NCI-H1436 (cell line): ENCODE results near the gene STAT2.
A peak's percentile ranks its signal among the peaks of the same experiment; 100 is the strongest.
"Not testable (repeated sequence)": the region's sequence is repeated elsewhere in the genome, so short reads cannot be mapped to it uniquely, and the experiment has no call there.

Experiments used
- DNase-seq: peaks from one replicate; lab custom pipeline; 2025; lab: John Stamatoyannopoulos, UW

Gene STAT2

GRCh38 chr12:56330936-56331490, 28.9 kb downstream of the STAT2 start:
- DNase-seq: no peak

GRCh38 chr12:56326533-56326932, 33.4 kb downstream of the STAT2 start:
- DNase-seq: no peak

DNA sequence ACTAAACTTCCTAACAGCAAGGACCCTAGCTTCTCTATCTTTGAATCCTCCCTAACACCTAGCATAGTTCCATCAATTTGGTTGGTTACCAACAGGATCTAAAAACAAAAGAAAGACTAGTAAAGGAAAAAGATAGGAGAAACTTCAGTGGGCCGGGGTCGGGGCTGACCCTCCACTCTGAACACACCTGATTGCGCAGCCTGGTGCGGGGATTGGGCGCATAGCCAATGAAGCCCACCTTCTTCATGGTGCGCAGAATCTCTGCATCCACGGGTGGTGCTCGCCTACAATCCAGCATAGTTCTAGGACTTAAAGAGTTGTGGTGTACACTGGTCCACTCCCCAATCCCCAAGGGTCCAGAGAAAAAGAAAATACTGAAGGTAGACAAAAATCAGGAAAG, 33.8 kb downstream of the STAT2 start:
- no peak for DNase-seq

DNA sequence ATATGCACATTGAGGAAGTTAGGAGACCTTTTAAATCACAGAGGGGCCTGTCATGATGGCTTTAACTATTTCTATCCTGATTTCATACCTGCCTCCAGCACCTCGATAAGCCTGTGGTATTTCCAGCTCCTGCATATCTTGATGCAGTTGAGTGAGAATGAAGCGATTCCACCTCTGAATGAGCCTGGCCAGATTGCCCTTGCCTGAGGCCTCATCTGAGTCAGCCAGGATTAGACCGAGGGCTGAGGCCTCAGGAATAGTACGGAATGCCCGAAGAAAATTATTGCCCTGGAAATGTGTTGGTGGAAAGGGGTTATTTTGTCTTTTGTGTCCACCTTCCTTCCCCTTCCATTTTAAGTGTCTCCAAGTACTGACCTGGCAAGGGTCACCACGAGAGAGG, 35.7 kb downstream of the STAT2 start:
- no peak for DNase-seq

- not testable (repeated sequence) for DNase-seq
Measured at GRCh38 chr12:56321610-56322009, 38.3 kb downstream of the STAT2 start.

GRCh38 chr12:56321027-56321426, 38.9 kb downstream of the STAT2 start:
- no peak for DNase-seq

DNA sequence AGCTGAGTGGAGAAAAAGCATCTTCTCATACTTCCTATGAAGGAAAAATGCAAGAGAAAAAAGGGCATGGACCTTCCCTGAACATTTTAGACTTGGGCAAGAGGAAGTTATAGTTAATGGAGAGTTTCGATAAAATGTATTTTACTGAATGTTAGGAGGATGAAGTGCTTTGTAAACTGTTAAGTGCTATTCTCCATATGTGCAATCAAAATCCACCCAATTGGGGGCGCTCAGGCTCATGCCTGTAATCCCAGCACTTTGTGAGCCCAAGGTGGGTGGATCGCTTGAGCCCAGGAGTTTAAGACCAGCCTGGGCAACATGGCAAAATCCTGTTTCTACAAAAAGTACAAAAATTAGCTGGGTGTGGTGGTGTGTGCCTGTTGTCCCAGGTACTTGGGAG, 42.2 kb downstream of the STAT2 start:
- no peak for DNase-seq

DNA sequence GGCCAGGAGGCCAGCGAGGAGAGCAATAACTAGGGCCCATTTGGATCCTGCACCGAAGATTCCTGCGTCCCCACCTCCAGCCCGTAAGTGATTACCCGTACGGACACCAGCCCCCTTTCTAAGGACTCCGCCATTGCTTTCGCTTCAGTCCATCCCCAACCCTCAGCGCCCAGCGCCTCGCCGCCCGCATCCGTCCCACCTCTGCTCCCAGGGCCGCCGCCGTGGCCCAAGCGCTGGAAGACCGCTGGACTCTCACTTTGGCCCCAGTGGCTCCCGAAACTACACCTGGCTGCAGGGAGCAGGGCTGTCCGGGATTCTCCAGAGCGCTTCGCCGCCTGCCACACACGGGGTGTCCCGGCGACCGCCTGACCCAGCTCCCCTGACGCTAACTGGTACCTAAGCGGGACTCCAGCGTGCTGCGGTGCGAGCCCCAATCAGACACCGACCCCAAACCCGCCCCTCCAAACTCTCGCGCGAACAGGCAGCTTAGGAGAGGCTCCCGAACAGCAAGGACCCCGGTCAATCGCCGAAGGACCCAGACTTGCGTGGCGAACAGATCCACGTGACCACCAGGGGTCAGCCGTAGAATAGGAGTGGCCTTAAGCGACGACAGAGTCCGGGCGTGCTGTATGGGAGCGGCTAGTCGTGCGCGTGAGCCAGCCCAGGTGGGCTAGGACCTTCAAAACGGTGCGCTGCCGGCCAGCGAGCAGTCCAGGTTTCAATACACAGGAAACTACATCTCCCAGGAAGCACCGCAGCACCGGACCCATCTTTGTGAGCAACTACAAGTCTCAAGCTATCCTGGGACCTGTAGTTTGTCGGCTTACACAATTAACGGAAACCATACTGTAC, 44.1 kb downstream of the STAT2 start, which contains the start of gene CNPY2:
TSS of gene CNPY2 (minus strand) at position 367 of the 852 bp plus-strand sequence. CDS start 771 bp downstream, outside the sequence.
- peak; percentile 87 for DNase-seq

DNA sequence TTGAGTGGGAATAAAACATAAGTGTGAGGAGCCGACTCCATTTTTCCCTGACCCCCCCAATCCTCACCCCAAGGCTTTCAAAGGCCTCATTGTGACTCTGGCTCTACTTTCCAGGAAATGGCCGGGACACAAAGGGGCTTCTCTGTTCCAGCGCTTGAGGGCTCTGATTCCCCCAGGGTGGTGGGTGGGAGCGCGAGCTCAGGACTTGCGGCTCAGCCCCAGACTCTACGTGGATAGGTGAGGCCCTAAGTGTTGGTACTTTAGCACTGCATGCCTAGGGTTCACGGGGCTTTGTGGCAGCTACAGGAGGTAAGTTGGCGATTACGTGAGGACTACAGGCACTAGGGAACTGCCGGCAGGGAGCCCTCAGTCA, 44.7 kb downstream of the STAT2 start:
- DNase-seq: no peak

GRCh38 chr12:56311003-56311402, 48.9 kb downstream of the STAT2 start:
- DNase-seq: no peak

- DNase-seq: no peak
Measured at GRCh38 chr12:56308714-56309113, 51.2 kb downstream of the STAT2 start.

- DNase-seq: no peak
Measured at GRCh38 chr12:56307221-56307965, 52.5 kb downstream of the STAT2 start.

- no peak for DNase-seq
Measured at GRCh38 chr12:56304872-56305590, 54.9 kb downstream of the STAT2 start.

DNA sequence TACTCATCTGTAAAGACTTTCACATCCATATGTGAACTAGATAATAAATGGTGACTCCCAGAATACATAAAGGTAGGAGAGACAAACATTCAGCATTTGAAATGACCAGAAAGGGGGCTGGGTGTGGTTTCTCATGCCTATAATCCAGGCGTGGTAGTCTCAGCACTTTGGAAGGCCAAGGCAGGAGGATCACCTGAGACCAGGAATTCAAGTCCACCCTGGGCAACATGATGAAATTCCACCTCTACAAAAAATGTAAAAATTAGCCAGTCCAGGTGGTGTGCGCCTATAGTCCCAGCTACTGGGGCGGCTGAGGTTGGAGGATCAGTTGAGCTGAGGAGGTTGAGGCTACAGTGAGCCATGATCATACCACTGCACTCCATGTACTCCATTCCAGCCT, 55.6 kb downstream of the STAT2 start:
- no peak for DNase-seq

- peak; percentile 51 for DNase-seq
Measured at GRCh38 chr12:56300644-56301464, 59.1 kb downstream of the STAT2 start.

- peak; percentile 99 for DNase-seq
Measured at GRCh38 chr12:56299853-56300643, 59.9 kb downstream of the STAT2 start, which contains the start of gene CS. Gene CS, minus strand, starts transcription at chr12:56300330. Its CDS starts 129 bp downstream, at chr12:56300201.

DNA sequence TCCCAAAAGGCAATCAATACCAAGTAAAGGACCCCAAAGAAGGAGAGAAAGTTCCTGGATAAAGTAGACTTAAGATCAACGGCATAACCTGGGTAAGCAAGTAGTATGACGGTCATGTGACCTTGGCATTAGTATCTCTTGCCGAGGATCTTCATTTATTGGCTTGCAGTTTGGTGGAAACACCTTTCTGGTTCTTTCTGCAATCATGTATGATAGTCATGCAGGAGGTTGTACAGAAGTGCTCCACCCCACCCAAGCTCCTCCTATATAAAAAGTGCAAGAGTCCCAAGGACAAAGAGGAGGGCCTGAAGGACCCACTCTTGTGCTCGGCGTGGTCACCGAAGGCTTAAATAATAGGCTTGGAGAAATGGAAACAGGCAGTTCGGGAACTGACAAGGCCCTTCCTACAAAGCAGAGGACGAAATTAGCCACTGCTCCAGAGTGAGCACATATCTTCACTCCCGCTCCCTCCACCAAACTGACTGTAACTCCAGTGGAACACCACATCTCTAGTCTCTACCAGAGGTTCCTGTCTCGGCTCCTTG, 60.5 kb downstream of the STAT2 start:
- no peak for DNase-seq

DNA sequence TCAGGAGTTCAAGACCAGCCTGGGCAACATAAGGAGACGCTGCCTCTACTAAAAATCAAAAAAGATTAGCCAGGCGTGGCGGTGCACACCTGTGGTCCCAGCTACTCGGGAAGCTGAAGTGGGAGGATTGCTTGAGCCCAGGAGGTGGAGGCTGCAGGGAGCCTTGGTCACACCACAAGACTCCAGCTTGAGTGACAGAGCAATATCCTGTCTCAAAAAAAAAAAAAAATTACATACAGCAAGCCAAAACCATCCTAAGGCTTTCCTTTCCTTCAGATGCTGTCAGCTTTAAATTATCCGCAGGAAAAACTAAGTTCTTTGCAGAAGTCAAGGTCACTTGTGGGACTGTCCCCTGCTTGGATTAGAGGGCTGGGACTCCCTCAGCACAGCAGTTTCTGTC, 61.1 kb downstream of the STAT2 start:
- no peak for DNase-seq

GRCh38 chr12:56297400-56297799, 62.5 kb downstream of the STAT2 start:
- DNase-seq: no peak

- DNase-seq: no peak
Measured at GRCh38 chr12:56296295-56296694, 63.6 kb downstream of the STAT2 start.
